HepG2 (cell line): ENCODE measurements around the gene ASF1B. TPM values are rescaled to one million over a fixed set of nuclear protein-coding genes. Genes with fewer than 3 reads are reported as not detected.

Experiments used
- ATM ChIP-seq: fragments of 450-650 bp; IDR thresholded peaks from 2 replicates; pipeline ENCODE4 v1.7.1; 2017; ENCODE audit warnings: mild to moderate bottlenecking, borderline replicate concordance
- BRCA1 ChIP-seq: sonication (generic); formaldehyde crosslinking; IDR thresholded peaks from 2 replicates; pipeline ENCODE4 v1.4.0; 2020; ENCODE audit warnings: missing genetic modification reagents
- CEBPG ChIP-seq: IDR thresholded peaks from 2 replicates; pipeline ENCODE4 v1.6.1; 2016
- CHD4 ChIP-seq: fragments of 200-600 bp; sonication (generic); IDR thresholded peaks from 2 replicates; pipeline ENCODE4 v1.7.0; 2017; ENCODE audit warnings: mild to moderate bottlenecking, low read length, borderline replicate concordance
- GABPA ChIP-seq, 2 experiments: IDR thresholded peaks; 2 replicates each; pipeline ENCODE4 v1.6.1; 2011 to 2016; ENCODE audit warnings: low read depth in 2 of 2, low read length in 1 of 2, missing biosample characterization in 1 of 2, missing genetic modification characterization in 1 of 2
- MTF1 ChIP-seq: sonication (generic); formaldehyde crosslinking; IDR thresholded peaks from 2 replicates; pipeline ENCODE4 v1.5.0; 2020; ENCODE audit warnings: missing genetic modification reagents
- NR1H2 ChIP-seq: sonication (generic); formaldehyde crosslinking; IDR thresholded peaks from 2 replicates; pipeline ENCODE4 v1.8.1; 2022; ENCODE audit warnings: low read depth, missing genetic modification reagents, borderline replicate concordance
- NRL ChIP-seq: sonication (generic); formaldehyde crosslinking; IDR thresholded peaks from 2 replicates; pipeline ENCODE4 v1.5.0; 2020; ENCODE audit warnings: missing genetic modification reagents, mild to moderate bottlenecking, moderate library complexity, borderline replicate concordance
- RXRA ChIP-seq: sonication (generic); formaldehyde crosslinking; IDR thresholded peaks from 2 replicates; pipeline ENCODE4 v1.5.1; 2020; ENCODE audit warnings: missing genetic modification reagents
- SNRNP70 ChIP-seq: fragments of 200-400 bp; formaldehyde crosslinking; IDR thresholded peaks from 2 replicates; pipeline ENCODE4 v1.6.1; 2017; ENCODE audit warnings: mild to moderate bottlenecking, low read depth, low read length, moderate library complexity
- ZBTB20 ChIP-seq: sonication (generic); formaldehyde crosslinking; IDR thresholded peaks from 2 replicates; pipeline ENCODE4 v1.8.1; 2023; ENCODE audit warnings: missing genetic modification reagents, low read depth, mild to moderate bottlenecking, borderline replicate concordance
- ZNF143 ChIP-seq: sonication (generic); formaldehyde crosslinking; IDR thresholded peaks from 2 replicates; pipeline ENCODE4 v1.4.0; 2020; ENCODE audit warnings: missing genetic modification reagents
- ZNF274 ChIP-seq: sonication (generic); formaldehyde crosslinking; IDR thresholded peaks from 2 replicates; pipeline ENCODE4 v1.5.1; 2020; ENCODE audit warnings: mild to moderate bottlenecking, missing genetic modification reagents
- ZNF451 ChIP-seq: sonication (generic); formaldehyde crosslinking; IDR thresholded peaks from 2 replicates; pipeline ENCODE4 v1.5.0; 2020; ENCODE audit warnings: mild to moderate bottlenecking, missing genetic modification reagents
- ZNF703 ChIP-seq: sonication (generic); formaldehyde crosslinking; IDR thresholded peaks from 2 replicates; pipeline ENCODE4 v1.5.1; 2020; ENCODE audit warnings: missing genetic modification reagents, mild to moderate bottlenecking, moderate library complexity, borderline replicate concordance
- ZNF878 ChIP-seq: sonication (generic); formaldehyde crosslinking; IDR thresholded peaks from 2 replicates; pipeline ENCODE4 v1.8.1; 2023; ENCODE audit warnings: mild to moderate bottlenecking, missing genetic modification reagents, moderate library complexity
- polyA plus RNA-seq, 8 experiments: library from polyadenylated mRNA; depleted of rRNA in 3 of 8; stranded (reverse) in 7 of 8; unstranded in 1 of 8; fragments of >200 nt; fragmentation: Illumina TruSeq in 4 of 8; extraction: Trizol in 4 of 8; gene quantifications; 2 replicates each; pipeline versions ENCODE4 v1.2.1 to v1.2.3, GENCODE V29; 2011 to 2016; ENCODE audit warnings: low read depth in 4 of 8, missing spikeins in 1 of 8, mixed read lengths in 1 of 8; ENCODE audit not compliant: insufficient read depth in 1 of 8
- total RNA-seq, 5 experiments: library from RNA; depleted of rRNA; stranded (reverse); fragments of >200 nt; fragmentation: Illumina TruSeq; extraction: Trizol; gene quantifications; 2 replicates each; pipeline ENCODE4 v1.2.3, GENCODE V29; 2016; ENCODE audit warnings: low read depth in 1 of 5
- TF ChIP-seq, protein P1 (sequence below), 2 experiments: sonication (generic) in 1 of 2; formaldehyde crosslinking in 1 of 2; IDR thresholded peaks; 2 replicates each; pipeline versions ENCODE4 v1.4.0 to v1.6.1; 2018 to 2020; ENCODE audit warnings: missing genetic modification reagents in 2 of 2, borderline replicate concordance in 1 of 2, low read depth in 1 of 2, mild to moderate bottlenecking in 1 of 2, missing biosample characterization in 1 of 2
- TF ChIP-seq, protein P2 (sequence below): sonication (generic); formaldehyde crosslinking; IDR thresholded peaks from 2 replicates; pipeline ENCODE4 v1.5.1; 2020; ENCODE audit warnings: missing genetic modification reagents, mild to moderate bottlenecking, borderline replicate concordance
- TF ChIP-seq, protein P3 (sequence below): sonication (generic); formaldehyde crosslinking; IDR thresholded peaks from 2 replicates; pipeline ENCODE4 v1.8.1; 2023; ENCODE audit warnings: mild to moderate bottlenecking, moderate library complexity, missing genetic modification reagents
- TF ChIP-seq, protein P4 (sequence below): IDR thresholded peaks from 2 replicates; pipeline ENCODE4 v1.6.1; 2012; ENCODE audit warnings: inconsistent platforms
- TF ChIP-seq, protein P5 (sequence below): fragments of 450-650 bp; IDR thresholded peaks from 2 replicates; pipeline ENCODE4 v1.6.1; 2017
- TF ChIP-seq, protein P6 (sequence below): sonication (generic); formaldehyde crosslinking; IDR thresholded peaks from 2 replicates; pipeline ENCODE4 v1.8.0; 2022; ENCODE audit warnings: missing genetic modification reagents, mild to moderate bottlenecking, borderline replicate concordance
- TF ChIP-seq, protein P7 (sequence below): sonication (generic); formaldehyde crosslinking; IDR thresholded peaks from 2 replicates; pipeline ENCODE4 v1.8.0; 2022; ENCODE audit warnings: missing genetic modification reagents, low read depth, mild to moderate bottlenecking, borderline replicate concordance

The ASF1B gene
- total and polyA plus RNA-seq, 2 of the 13 experiments (the other 11 are each of a cell fraction or from before 2014, with no cell fraction given), result 18.2 to 24.8 TPM

DNA sequence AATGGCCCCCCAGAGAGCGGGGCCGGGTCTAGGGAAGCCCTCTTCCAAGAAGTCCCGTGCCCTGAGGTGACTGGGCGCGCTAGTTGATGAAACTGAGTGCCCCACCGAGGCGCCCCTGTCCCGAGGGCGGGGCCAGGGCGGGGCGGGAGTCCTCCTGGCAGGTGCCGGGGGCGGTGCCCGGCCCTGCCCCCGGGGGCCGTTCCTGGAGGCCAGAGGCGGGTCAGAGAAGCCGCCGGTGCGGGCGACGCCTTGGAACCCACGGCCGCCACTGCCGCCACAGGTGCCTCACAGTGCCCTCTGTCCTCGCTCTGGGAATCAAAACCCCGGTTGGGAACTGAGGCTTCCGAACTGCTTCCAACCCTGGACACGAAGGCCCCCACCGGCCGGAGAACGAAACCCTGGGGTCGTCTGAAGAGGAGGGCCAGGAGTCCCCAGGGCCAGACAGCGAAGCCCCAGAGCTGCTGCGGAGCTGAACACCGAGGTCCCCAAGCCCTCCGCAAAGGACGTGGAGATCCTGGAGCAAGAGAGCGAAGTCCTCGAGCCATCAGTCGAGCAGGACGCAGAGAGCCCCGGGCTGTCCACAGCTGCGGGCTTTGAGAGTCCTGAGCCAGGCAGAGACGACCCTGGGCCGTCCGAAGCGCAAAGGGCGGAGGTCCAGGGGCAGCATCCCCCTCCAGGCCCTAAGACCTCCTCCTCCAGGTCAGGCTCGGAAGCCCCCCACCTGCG, 63.7 kb downstream of the ASF1B start, which contains the start of gene MISP3 (continued):
- TF ChIP-seq, protein P1, sequence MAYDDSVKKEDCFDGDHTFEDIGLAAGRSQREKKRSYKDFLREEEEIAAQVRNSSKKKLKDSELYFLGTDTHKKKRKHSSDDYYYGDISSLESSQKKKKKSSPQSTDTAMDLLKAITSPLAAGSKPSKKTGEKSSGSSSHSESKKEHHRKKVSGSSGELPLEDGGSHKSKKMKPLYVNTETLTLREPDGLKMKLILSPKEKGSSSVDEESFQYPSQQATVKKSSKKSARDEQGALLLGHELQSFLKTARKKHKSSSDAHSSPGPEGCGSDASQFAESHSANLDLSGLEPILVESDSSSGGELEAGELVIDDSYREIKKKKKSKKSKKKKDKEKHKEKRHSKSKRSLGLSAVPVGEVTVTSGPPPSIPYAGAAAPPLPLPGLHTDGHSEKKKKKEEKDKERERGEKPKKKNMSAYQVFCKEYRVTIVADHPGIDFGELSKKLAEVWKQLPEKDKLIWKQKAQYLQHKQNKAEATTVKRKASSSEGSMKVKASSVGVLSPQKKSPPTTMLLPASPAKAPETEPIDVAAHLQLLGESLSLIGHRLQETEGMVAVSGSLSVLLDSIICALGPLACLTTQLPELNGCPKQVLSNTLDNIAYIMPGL (CRISPR knock-in tag; IDR thresholded peaks at IDR 0.05; ENCODE audit: borderline replicate concordance in 1 of 2, low read depth in 1 of 2), result no peak; a peak in 1 of 4 replicates
- TF ChIP-seq CHD4, result no peak
- TF ChIP-seq, protein P2, sequence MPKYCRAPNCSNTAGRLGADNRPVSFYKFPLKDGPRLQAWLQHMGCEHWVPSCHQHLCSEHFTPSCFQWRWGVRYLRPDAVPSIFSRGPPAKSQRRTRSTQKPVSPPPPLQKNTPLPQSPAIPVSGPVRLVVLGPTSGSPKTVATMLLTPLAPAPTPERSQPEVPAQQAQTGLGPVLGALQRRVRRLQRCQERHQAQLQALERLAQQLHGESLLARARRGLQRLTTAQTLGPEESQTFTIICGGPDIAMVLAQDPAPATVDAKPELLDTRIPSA, result no peak
- no peak for TF ChIP-seq ZBTB20 (CRISPR knock-in tag)
- TF ChIP-seq, protein P3, sequence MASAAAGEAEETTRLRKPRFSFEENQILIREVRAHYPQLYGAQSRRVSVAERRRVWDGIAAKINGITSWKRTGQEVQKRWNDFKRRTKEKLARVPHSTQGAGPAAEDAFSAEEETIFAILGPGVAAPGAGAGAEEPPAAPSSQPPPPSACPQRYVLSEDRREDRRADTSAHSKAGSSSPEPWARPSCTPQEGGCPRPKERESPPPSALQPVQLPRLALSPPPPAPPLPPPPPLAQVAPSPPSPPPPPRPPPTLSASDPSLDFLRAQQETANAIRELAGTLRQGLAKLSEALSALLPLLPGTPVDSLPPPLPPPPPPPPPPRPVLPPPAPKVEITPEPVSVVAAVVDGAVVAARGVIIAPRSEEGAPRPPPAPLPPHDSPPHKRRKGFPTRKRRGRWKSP, result no peak
- TF ChIP-seq BRCA1, result 0 out of 2 replicates have a peak, but pooled peaks have one; percentile 4
- TF ChIP-seq ZNF274, result 0 out of 2 replicates have a peak, but pooled peaks have one; percentile 42
- TF ChIP-seq NRL, result peak; percentile 20; the same call in 1 of the 2 replicates
- TF ChIP-seq, protein P4, sequence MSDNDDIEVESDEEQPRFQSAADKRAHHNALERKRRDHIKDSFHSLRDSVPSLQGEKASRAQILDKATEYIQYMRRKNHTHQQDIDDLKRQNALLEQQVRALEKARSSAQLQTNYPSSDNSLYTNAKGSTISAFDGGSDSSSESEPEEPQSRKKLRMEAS, result no peak; the same call in 1 of the 2 replicates
- TF ChIP-seq RXRA (CRISPR knock-in tag), result no peak
- TF ChIP-seq, protein P5, sequence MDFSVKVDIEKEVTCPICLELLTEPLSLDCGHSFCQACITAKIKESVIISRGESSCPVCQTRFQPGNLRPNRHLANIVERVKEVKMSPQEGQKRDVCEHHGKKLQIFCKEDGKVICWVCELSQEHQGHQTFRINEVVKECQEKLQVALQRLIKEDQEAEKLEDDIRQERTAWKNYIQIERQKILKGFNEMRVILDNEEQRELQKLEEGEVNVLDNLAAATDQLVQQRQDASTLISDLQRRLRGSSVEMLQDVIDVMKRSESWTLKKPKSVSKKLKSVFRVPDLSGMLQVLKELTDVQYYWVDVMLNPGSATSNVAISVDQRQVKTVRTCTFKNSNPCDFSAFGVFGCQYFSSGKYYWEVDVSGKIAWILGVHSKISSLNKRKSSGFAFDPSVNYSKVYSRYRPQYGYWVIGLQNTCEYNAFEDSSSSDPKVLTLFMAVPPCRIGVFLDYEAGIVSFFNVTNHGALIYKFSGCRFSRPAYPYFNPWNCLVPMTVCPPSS, result no peak
- TF ChIP-seq SNRNP70, result no peak
- TF ChIP-seq, protein P6, sequence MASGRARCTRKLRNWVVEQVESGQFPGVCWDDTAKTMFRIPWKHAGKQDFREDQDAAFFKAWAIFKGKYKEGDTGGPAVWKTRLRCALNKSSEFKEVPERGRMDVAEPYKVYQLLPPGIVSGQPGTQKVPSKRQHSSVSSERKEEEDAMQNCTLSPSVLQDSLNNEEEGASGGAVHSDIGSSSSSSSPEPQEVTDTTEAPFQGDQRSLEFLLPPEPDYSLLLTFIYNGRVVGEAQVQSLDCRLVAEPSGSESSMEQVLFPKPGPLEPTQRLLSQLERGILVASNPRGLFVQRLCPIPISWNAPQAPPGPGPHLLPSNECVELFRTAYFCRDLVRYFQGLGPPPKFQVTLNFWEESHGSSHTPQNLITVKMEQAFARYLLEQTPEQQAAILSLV (CRISPR knock-in tag), result no peak
- TF ChIP-seq ZNF703 (CRISPR knock-in tag), result 0 out of 2 replicates have a peak, but pooled peaks have one; percentile 74
- no peak for TF ChIP-seq CEBPG
- TF ChIP-seq ZNF451, result no peak
- TF ChIP-seq GABPA (IDR thresholded peaks at IDR 0.05; ENCODE audit: low read depth, low read length), result no peak
- TF ChIP-seq GABPA (CRISPR knock-in tag; IDR thresholded peaks at IDR 0.05; ENCODE audit: low read depth), result no peak
- TF ChIP-seq NR1H2 (CRISPR knock-in tag), result no peak
- TF ChIP-seq, protein P7, sequence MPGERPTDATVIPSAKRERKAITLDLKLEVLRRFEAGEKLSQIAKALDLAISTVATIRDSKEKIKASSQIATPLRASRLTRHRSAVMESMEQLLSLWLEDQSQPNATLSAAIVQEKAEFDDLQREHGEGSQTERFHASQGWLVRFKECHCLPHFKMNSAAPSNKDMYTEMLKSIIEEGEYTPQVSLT (CRISPR knock-in tag), result no peak
- TF ChIP-seq ZNF143 (CRISPR knock-in tag), result no peak
- TF ChIP-seq ATM, result no peak
- TF ChIP-seq MTF1 (CRISPR knock-in tag), result no peak
- no peak for TF ChIP-seq ZNF878 (CRISPR knock-in tag)
